Skin of body (tissue), 2 donors: ENCODE measurements around the gene CBY2. TPM values are rescaled to one million over a fixed set of nuclear protein-coding genes. Genes with fewer than 3 reads are reported as not detected.

Experiments
- DNase-seq: peaks from one replicate; lab custom pipeline; 2025; lab: John Stamatoyannopoulos, UW
- total RNA-seq: library from RNA; depleted of rRNA; stranded (reverse); fragments of >200 nt; gene quantifications from one replicate; pipeline ENCODE4 v1.2.3, GENCODE V29; 2014

The CBY2 gene
- total RNA-seq, 1 donor from 2014 or later: not detected

DNA sequence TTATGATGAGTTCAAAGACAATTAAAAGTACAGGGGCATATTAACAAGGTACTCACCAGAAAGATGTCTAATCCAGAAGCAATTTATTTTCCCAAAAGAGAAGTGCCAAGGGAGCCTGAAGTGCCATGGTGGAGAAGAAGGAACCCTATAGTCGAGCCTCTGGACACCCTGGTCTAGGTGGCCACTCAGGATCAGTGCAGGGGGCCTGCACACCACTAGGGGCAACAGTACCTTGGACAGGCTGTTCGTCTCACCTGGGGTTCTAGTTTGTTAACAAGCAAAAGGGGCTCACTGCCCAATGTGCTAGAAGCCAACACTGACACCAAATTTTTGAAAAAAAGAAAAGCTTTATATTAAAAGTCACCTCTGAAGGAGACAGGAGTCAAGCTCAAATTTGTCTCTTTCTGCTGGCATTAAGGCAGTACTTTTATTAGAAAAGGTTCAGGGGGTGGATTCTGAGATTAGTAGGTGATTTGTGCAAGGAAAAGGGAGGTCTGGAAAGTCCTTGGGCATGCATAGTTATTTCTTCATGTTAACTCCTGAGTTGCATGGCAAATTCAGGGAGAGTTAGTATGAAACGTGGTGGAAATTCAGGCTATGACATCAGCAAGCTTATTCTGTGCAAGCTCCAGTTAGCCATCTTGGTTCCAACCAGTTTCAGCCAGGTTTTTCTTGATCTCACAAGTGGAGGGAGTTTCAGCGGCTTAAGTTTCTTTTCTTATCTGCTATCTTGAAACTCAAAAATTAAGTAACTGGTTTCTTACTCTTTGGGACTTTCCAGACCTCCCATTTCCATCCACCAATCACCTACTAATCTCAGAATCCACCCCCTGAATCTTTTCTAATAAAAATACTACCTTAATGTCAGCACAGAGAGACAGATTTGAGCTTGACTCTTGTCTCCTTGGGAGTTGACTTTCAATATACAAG is 884 bp upstream of the CBY2 start:
- no peak for DNase-seq

GRCh38 chr13:45702869-45703391 is 810 bp downstream of the CBY2 start:
- DNase-seq: no peak

DNA sequence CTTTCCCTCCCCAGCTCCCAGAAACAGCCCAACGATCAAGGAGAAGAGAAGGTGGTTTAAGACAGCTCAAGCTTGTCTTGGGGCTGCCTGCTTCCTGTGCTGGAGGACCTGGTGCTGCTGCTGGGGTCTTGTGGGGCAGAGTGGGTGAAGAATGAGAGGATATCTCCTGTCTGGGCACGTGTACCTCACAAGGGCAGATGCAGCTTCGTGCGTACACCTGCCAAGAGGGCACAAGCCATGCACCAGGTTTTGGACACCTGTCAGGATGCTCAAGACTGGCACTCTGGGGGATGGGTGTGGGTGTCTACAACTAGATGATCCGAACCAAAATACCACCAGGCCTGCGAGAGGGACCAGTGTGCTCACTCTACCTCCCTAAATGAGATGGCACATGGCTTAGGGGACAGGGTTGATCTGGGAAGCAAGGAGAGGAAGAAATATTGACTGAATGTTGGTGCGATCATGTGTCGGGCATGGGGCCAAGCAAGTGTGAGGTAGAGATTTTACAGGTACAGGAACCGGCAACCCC is 2.2 kb downstream of the CBY2 start:
- DNase-seq: no peak

DNA sequence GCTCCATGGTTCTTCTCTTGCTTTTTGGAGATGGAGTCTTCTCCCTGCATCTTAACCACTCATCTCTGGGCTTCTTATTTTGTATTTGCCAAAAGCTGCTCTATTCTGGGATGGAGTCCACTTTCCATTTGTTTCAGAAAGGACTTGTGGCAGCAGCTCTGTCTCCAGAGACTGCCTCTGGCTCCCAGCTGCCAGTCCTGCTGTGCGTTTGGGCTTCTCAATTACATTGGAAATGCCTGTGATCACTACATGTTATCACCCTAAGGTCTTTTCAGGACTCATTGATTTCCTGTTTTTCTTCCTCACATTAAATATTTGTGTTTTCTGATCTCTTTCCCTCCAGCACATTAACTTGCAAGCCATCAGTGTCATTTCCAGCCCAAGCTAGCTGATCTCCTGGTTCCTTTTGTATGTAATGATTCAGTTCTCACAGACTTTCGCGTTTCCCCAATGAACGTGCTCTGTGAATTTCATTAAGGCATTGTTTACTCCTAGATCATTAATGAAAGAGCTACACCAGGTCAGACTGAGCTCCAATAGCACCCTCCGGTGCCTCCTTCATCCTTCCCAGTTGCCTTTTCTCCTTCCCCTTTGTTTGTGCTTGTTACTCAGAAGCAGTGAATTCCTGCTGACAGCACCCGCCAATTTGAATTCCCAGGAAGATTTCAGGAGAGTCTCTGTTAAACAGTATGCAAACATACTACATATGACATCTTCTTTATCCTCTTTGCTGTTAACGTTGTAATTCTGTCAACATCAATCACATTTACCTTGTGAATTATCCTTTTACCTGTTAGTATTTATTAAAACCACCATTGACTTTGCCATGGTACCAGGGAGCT is 3.0 kb downstream of the CBY2 start:
- no peak for DNase-seq

DNA sequence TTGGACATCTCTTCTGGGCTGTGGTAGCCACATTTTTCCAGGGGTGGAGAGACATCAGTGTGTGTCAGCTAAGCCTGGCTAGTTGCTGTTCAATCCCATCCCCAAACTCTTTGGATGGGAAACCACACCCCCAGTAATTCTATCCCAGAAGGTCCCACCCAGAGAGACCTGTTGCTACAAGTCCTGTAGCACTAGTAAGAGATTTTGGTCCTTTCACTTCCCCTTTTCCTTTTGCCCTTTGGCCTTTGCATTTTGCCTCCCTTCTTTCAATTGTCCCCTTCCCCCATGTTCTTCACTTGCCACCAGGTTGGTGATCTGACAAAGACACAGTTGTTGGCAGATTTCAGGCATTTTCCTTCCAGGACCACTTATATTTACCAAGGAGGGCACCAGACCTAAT is 3.8 kb downstream of the CBY2 start:
- no peak for DNase-seq

GRCh38 chr13:45707516-45708100 is 5.5 kb downstream of the CBY2 start:
- DNase-seq: no peak

- no peak for DNase-seq
Observed at GRCh38 chr13:45711951-45712350, 9.8 kb downstream of the CBY2 start.

DNA sequence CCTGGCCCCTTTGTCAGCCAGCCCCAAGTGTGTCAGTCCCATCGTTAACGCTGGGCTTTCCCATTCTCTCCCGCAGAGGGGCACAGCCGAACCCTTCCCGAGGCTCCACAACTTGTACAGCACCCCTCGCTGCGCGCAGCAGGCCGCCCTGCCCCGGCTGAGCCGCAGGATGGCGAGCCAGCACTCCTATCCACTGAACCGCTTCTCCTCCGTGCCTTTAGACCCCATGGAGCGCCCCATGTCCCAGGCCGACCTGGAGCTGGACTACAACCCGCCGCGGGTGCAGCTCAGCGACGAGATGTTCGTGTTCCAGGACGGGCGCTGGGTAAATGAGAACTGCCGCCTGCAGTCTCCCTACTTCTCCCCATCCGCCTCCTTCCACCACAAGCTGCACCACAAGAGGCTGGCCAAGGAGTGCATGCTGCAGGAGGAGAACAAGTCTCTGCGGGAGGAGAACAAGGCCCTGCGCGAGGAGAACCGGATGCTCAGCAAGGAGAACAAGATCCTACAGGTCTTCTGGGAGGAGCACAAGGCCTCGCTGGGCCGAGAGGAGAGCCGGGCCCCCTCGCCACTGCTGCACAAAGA is 11.1 kb downstream of the CBY2 start:
- no peak for DNase-seq

- no peak for DNase-seq
Observed at GRCh38 chr13:45713721-45714120, 11.6 kb downstream of the CBY2 start.

- no peak for DNase-seq
Observed at GRCh38 chr13:45714170-45714569, 12.1 kb downstream of the CBY2 start.

- no peak for DNase-seq
Observed at GRCh38 chr13:45715351-45715750, 13.2 kb downstream of the CBY2 start.

GRCh38 chr13:45717349-45717748 is 15.2 kb downstream of the CBY2 start:
- DNase-seq: no peak

GRCh38 chr13:45718063-45718462 is 15.9 kb downstream of the CBY2 start:
- DNase-seq: no peak

DNA sequence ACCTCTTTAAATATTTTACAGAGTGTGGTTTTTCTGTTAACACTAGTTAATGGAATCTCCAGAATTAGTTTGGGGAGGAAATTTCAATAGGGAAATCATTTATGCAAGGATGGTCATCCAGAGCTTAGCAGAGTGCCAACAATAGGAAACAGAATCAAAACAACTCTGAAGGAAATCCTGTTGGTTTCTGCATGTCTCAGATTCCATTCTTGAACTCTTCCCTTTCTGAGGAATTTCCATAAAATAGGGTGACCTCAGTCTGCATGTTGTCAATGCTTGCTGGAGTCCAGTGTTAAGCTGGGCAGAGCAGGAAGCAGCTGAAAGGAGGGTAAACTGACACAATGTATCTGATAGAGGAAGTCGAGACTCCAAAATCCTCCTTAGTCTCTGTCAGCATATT is 16.9 kb downstream of the CBY2 start:
- no peak for DNase-seq

- no peak for DNase-seq
Observed at GRCh38 chr13:45721203-45721731, 19.1 kb downstream of the CBY2 start.

- no peak for DNase-seq
Observed at GRCh38 chr13:45723798-45724197, 21.7 kb downstream of the CBY2 start.

GRCh38 chr13:45728759-45729158 is 26.6 kb downstream of the CBY2 start:
- no peak for DNase-seq

DNA sequence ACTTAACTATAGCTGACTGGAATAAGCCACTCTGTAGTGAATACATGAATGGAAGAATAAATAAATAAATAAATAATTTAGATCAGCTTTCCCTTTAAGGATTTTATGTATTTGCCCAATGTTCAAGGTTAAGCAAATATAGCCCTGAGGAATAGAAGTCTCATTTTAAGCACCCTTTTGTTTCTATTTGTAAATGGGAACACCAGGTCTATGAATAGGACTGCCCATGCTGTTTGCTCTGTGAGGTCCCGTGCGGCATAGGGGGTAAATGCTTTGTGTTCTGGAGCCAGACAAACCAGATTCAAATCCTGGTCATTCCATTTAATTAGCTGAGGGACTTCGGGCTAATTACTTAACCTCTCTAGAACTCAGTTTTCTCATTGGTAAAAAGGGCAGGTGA is 29.3 kb downstream of the CBY2 start:
- DNase-seq: no peak

GRCh38 chr13:45732916-45733315 is 30.8 kb downstream of the CBY2 start:
- DNase-seq: no peak

DNA sequence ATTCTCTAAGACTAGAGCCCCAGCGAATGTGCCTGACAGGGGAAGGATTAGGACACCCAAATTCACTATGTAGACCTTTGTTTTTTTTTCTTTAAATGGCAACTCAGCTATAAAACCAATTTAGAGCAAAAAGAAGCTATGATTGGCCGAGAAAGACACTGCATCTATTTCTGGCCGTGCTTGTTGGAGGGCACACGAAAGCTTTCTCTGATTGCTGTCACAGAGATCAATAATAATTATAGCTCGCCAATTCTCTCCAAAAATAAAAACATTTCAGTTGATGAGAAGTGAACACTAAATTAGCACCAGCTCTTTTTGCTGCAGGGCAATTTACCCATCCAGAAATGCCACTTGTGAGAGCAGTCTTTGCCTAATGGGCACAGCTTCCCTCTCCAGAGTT is 31.2 kb downstream of the CBY2 start:
- DNase-seq: no peak

GRCh38 chr13:45737571-45738017 is 35.5 kb downstream of the CBY2 start:
- no peak for DNase-seq
